Fibroblast of skin of scalp (primary cell): Measurements from ENCODE around the gene ADH7.
"Not testable (repeated sequence)": the region's sequence is repeated elsewhere in the genome, so short reads cannot be mapped to it uniquely, and the experiment has no call there.

Experiments
- DNase-seq: peaks from one replicate; pipeline ENCODE4 v3.0.0-alpha.2; 2013

ADH7 gene

GRCh38 chr4:99414902-99415301 lies 20.2 kb downstream of the ADH7 start:
- not testable (repeated sequence) for DNase-seq

DNA sequence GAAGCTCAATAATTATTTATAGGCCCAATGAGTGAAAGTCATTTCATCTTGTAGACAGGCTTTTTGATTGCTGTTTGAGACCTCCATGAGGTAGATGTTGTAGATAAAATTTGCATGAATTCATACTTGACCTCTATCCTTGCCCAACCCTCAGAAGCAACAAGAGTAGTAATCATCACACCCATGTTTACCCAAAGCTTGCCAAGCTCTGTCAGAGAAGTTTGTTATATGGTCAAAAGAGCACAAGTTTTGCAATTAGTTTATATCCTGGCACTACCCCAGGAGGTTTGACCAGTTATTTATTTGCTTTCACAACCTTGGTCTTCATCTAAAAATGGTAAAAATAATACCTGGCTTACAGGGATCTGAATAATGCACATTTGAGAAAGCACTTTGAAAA lies 20.7 kb downstream of the ADH7 start:
- no peak for DNase-seq

- no peak for DNase-seq
These were observed 22.0 kb downstream of the ADH7 start for GRCh38 chr4:99413140-99413539.

- no peak for DNase-seq
These were observed 24.1 kb downstream of the ADH7 start for GRCh38 chr4:99411041-99411440.

DNA sequence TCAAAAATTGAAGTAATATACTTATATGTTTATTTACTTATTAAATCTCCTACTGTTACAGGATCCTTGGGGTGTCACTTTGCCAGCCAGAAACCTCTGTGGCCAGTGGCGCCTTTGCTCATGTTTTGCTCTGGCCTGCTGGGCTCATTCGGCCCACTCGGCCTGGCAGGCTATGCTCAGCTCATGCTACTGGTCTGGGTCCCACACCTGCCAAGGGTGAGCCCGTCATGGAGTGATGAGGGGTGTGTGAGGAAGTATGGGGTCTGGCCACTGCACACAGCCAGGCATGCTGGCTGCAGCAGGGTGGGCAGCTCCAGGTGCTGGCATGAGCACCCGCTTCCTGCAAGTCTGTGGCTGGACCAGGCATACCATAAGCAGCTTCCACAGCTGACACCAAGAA lies 25.1 kb downstream of the ADH7 start:
- no peak for DNase-seq

- no peak for DNase-seq
These were observed 26.8 kb downstream of the ADH7 start for GRCh38 chr4:99408346-99408745.

GRCh38 chr4:99405433-99406115 lies 29.6 kb downstream of the ADH7 start:
- peak; percentile 78 for DNase-seq

GRCh38 chr4:99404595-99405287 lies 30.4 kb downstream of the ADH7 start:
- DNase-seq, result peak; percentile 89

GRCh38 chr4:99403380-99404184 lies 31.6 kb downstream of the ADH7 start:
- peak; percentile 54 for DNase-seq

- no peak for DNase-seq
These were observed 32.4 kb downstream of the ADH7 start for GRCh38 chr4:99402765-99403164.

DNA sequence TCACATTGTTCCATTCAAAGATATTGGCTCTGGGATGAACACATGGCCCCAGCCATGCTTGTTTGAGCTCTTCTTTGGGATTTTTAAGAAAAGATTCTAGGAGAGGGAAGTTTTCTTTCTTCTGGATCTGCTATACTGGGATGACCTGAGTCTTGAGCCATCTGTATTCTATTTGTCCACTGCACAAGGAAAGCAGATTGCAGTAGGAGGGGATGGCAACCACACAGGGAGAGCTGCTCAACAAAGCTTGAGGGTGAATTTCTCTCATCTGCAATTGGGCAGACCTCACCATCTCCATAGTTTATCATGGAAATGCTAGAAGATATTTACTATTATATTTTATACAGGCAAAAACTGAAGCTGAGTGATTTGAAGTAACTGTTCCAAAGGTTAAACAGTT lies 34.3 kb downstream of the ADH7 start:
- DNase-seq, result no peak

DNA sequence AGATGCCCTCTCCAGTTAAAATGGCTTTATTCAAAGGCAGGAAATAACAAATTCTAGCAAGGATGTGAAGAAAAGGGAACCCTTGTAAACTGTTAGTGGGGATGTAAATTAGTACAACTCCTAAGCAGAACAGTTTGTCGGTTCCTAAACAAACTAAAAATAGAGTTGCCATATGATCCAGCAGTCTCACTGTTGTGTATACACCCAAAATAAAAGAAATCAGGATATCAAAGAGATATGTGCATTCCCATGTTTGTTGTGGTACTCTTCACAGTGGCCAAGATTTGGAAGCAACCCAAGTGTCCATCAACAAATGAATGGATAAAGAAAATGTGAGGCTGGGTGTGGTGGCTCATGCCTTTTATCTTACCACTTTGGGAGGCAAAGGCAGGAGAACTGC lies 36.1 kb downstream of the ADH7 start:
- DNase-seq, result no peak

- peak; percentile 60 for DNase-seq
These were observed 39.4 kb downstream of the ADH7 start for GRCh38 chr4:99395595-99396364.

- DNase-seq, result peak; percentile 51
These were observed 40.2 kb downstream of the ADH7 start for GRCh38 chr4:99394896-99395295.

DNA sequence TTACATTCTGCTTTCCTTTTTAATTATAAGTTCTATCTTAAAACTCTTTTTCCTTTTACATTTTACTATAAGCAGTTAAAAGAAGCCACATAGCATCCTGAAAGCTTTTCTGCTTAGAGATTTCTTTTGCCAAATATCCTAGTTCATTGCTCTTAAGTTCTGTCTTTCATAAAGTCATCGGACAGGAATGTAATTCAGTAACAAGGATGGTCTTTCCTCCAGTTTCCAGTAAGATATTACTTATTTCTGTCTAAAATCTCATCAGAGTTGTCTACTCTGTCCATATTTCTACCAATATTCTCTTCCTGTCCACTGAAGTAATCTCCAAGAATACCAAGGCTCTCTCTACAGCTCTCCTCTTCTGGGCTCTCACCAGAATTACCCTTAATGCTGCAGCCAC lies 45.1 kb downstream of the ADH7 start:
- peak; percentile 52 for DNase-seq

- DNase-seq, result peak; percentile 28
These were observed 45.5 kb downstream of the ADH7 start for GRCh38 chr4:99389606-99390005.

DNA sequence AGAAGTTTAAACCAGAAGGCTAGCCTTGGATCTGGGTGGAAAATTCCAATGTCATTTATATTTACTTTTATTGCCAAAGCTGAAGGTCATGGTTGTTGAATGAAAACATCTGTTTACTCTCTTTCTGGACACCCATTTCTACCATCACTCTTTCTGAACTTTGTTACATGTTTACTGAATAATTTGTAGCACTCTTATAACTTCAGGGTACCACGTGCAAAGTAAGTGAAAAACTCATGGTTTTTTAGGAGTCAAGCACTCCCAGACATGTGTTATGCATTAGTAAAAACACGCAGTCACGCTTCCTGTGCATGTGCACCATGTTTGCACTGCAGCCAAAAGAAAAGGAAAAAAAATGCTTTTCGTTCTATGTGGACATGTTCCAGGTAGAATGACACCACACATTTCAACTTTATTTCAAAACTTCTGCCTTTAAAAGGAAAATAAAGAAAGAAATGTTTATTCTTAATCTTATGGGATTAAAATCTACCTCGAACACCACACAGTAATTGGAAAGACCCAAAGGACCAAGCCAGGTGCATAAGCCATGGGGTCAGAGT lies 51.2 kb downstream of the ADH7 start:
- peak; percentile 89 for DNase-seq

DNA sequence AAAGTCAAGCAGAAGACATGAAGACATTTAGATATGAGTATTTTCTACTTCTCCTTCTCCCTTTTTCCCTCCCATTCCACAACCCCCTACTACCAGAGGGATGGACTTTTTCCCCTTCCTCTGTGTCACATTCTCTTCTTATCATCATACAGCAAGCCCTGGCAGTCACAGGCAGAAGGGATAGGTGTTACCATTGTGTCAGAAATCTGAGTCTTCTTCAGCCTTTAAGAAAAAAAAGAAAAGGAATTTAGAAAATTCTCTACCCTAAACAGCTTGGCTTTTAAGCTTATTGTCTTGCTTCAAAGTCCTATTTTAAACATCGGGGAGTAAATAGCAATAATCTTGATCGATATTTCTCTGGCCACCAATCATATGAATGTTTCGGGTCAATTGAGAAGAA lies 51.7 kb downstream of the ADH7 start:
- DNase-seq, result peak; percentile 16

DNA sequence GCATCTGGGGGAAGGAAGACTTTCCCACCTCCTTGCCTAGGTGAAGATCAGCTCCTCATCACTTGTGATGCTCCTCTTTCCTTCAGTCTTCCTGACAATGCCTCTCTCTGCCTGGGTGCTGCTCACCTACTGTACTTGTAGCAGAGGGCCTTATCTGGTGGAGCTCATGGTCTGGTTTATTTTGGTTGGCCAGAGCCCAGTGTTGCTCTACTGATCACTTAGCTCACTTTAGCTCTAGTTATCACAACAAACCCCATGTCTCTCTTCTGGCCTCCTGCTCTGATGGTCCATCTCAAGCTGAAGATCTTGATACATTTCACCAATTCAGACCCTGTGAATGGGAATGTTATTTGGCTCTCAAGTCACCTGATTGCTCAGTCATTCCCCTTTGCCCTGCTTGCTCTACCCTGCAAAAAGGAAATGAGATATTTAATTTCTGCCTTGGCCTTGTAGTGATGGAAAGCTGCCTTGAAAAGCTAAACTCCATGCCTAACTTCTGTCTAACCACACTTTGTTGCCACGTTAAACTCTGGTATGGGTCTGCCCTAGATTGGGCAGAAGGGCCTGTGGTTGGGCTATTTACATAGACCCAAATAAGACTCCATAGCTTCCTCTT lies 52.3 kb downstream of the ADH7 start:
- peak; percentile 12 for DNase-seq

DNA sequence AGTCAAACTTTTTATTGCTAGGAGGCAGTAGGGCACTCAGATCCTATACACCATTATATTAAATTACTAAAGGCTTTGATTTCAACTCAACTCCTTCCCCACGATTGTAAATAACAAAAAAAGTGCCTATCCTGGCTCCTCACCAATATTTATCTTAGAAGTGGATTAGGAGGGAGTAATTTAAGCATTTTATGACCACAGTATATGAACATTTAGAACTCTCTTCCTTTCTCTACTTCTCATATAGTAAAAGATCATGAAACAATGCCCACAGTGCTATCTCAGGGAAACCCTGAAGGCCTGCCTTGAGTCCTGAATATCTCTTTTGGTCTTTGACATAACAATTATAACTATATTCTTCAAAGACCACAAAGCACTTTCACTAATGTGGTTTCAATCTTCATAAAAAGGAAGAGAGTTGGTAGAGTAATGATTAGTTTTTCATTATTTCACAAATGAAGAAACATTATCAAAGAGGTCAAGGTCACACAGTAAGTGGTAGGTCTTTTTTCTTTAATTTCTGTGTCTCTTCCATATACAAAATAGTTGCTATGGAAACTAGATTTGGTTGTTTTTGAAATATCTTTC lies 53.5 kb downstream of the ADH7 start:
- DNase-seq, result no peak

GRCh38 chr4:99379571-99379970 lies 55.6 kb downstream of the ADH7 start:
- DNase-seq, result no peak

- DNase-seq, result no peak
These were observed 56.3 kb downstream of the ADH7 start for GRCh38 chr4:99378876-99379275.
